Activated CD4-positive, alpha-beta T cell treated with anti-CD3 and anti-CD28 coated beads, Interleukin-2, amount 10 ng/mL, durations not matched to agents 24 days and 14 days (primary cell): ENCODE results near the gene IL21R. TPM values are rescaled to one million over a fixed set of nuclear protein-coding genes. Genes with fewer than 3 reads are reported as not detected.
"Not testable (repeated sequence)": the region's sequence is repeated elsewhere in the genome, so short reads cannot be mapped to it uniquely, and the experiment has no call there.

Experiments
- DNase-seq: peaks from one replicate; pipeline ENCODE4 v3.0.0; 2022
- H3K27ac Mint-ChIP-seq: one replicate; pipeline ENCODE4 v1.8.0; 2022; ENCODE audit warnings: mild to moderate bottlenecking, mixed read lengths
- H3K27me3 Mint-ChIP-seq: one replicate; pipeline ENCODE4 v1.8.0; 2022; ENCODE audit warnings: mixed read lengths
- H3K36me3 Mint-ChIP-seq: one replicate; pipeline ENCODE4 v1.8.0; 2022; ENCODE audit warnings: low read depth, mild to moderate bottlenecking, mixed read lengths
- H3K4me1 Mint-ChIP-seq: one replicate; pipeline ENCODE4 v1.8.0; 2021; ENCODE audit warnings: mixed read lengths
- H3K4me3 Mint-ChIP-seq: one replicate; pipeline ENCODE4 v1.8.0; 2022; ENCODE audit warnings: mild to moderate bottlenecking, moderate library complexity, mixed read lengths
- H3K9me3 Mint-ChIP-seq: one replicate; pipeline ENCODE4 v1.8.0; 2021; ENCODE audit warnings: mixed read lengths
- intact Hi-C: fragments of 100-400 bp; cut with micrococcal nuclease; formaldehyde crosslinking; loops from one replicate; pipeline ENCODE4 v1.15.1; 2023
- total RNA-seq: library from RNA; stranded (reverse); gene quantifications from 2 replicates; pipeline ENCODE4 v1.2.3, GENCODE V29; 2022

The IL21R gene
- total RNA-seq, 1 donor from 2014 or later = 94.9 TPM

DNA sequence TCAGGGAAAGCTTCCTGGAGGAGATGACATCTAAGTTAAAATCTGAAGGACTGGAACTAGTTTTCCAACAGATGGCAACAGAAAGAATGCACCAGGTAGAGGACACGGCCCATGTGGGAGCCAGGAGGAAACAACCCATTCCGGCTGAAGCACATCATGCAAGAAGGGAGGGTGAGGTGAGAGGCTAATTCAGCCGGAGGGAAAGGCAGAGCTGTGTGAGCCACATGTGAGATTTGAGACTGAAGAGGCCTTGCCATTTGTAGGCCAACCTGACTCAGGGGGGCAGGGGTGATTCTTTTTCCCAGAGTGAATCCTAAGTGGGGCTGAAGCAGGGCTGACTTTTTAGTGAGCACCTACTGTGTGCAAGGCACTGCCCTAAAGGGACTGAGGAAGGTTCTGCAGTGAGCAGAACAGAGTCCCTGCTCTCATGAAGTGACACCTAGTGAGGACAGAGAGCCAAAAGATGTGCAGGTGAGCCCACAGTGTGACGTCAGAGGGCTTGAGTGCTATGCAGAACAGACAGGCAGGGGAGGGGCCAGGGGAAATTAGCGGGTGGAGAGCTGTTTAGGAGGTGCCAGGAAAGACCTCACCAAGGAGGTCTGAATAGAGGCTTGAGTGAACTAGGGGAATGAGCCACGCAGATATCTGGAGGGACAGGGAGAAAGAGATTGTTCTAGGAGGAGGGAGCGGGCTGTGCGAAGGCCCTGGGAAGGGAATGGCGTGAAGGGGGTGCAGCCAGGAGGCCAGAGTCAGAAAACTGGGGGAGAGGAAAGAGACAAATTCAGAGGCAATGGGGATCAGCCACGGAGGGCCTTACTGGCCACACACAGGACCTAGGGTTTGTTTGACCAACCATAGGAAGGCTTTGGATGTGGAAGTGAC lies 19.8 kb upstream of the IL21R start:
- Mint-ChIP-seq H3K27me3 (no peaks in the 10 kb centered on the region), H3K4me3 (no peak overlapping the region), H3K9me3 (peaks cover 10% of the 10 kb centered on the region), H3K4me1 (peaks cover 40% of the 10 kb centered on the region), H3K36me3 (peaks cover 11% of the 10 kb centered on the region), H3K27ac (no peak overlapping the region)
- no peak for DNase-seq
- intact Hi-C loops = no loop called here

- Mint-ChIP-seq H3K36me3 (peaks cover 13% of the 10 kb centered on the region), H3K9me3 (peaks cover 10% of the 10 kb centered on the region), H3K27ac (peak overlapping the region; percentile 74), H3K4me3 (no peak overlapping the region), H3K4me1 (peaks cover 36% of the 10 kb centered on the region), H3K27me3 (no peaks in the 10 kb centered on the region)
- intact Hi-C loops = no loop called here
- DNase-seq = no peak
These were observed 18.3 kb upstream of the IL21R start for GRCh38 chr16:27383556-27384243.

DNA sequence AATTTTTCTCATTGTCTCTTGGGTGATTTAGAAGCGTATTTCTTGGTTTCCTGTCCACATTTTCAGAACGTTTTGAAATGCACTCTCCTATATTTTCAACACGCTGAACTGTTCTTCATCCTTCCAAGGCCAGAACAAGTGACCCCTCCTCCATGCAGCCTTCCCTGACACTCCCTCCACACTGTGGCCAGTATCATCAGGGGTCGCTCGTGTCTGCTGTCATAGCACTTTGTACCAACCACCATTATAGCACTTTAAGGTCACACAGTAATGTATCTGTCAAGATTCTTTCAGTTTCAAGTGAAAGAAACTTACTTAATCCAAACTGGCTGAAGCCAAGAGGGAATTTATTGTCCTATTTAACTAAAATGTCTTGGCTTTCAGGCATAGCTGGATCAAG lies 17.5 kb upstream of the IL21R start:
- Mint-ChIP-seq H3K27ac (peak overlapping the region; percentile 22), H3K27me3 (no peaks in the 10 kb centered on the region), H3K4me3 (no peak overlapping the region), H3K36me3 (peaks cover 17% of the 10 kb centered on the region), H3K4me1 (peaks cover 32% of the 10 kb centered on the region), H3K9me3 (peaks cover 12% of the 10 kb centered on the region)
- intact Hi-C loops = no loop called here
- DNase-seq = no peak

DNA sequence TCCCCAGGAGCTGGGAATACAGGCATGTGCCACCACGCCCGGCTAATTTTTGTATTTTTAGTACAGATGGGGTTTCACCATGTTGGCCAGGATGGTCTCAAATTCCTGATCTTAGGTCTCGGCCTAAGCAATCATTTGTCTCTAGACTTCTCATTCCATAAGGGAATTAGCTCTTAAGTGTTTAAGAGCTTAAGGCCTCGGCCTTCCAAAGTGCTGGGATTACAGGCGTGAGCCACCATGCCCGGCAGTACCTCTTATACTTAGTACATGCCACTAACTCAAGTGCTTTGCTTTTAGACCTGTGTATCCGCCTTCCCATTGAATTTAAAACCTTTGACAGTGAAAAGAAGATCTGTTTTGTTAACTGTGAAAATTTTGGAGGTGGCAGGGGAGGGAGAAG lies 16.6 kb upstream of the IL21R start:
- intact Hi-C loops = no loop called here
- H3K4me1 Mint-ChIP-seq = peaks cover 26% of the 10 kb centered on the region

GRCh38 chr16:27386674-27387073 lies 15.3 kb upstream of the IL21R start:
- Mint-ChIP-seq H3K9me3 (peaks cover 20% of the 10 kb centered on the region), H3K27ac (peak overlapping the region; percentile 71), H3K27me3 (no peaks in the 10 kb centered on the region), H3K4me3 (no peak overlapping the region), H3K36me3 (peaks cover 25% of the 10 kb centered on the region), H3K4me1 (peaks cover 21% of the 10 kb centered on the region)
- peak; percentile 34 for DNase-seq
- intact Hi-C loops = loop anchor here (1.0 kb wide), 1 partner anchor 7 kb away; no protein-coding TSS in a partner anchor

More for the DNA sequence above, 16.6 kb upstream of the IL21R start:
- peaks cover 15% of the 10 kb centered on the region for H3K9me3 Mint-ChIP-seq
- H3K27ac Mint-ChIP-seq = no peak overlapping the region
- no peak overlapping the region for H3K4me3 Mint-ChIP-seq
- no peak for DNase-seq
- no peaks in the 10 kb centered on the region for H3K27me3 Mint-ChIP-seq
- H3K36me3 Mint-ChIP-seq = peaks cover 20% of the 10 kb centered on the region

DNA sequence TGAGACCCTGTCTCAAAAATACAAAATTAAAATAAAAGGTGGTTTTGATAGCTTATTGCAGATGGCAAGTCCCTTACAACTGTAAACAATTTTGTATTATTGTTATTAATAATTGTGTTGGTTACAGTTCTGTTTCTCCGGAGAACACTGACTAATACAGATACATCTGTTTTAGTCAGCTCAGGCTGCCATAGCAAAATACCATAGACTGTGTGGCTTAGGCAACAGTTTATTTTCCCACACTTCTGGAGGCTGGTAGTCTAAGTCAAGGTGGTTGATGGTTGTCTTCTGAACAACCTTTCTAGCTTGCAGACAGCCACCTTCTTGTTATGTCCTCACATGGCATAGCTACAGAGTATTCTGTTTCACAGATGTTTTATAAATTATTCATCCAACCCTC lies 14.2 kb upstream of the IL21R start:
- Mint-ChIP-seq H3K27me3 (no peaks in the 10 kb centered on the region), H3K4me1 (peaks cover 14% of the 10 kb centered on the region), H3K4me3 (no peak overlapping the region), H3K36me3 (peaks cover 30% of the 10 kb centered on the region), H3K27ac (peak overlapping the region; percentile 76), H3K9me3 (peaks cover 30% of the 10 kb centered on the region)
- intact Hi-C loops = loop anchor here (1.0 kb wide), 1 partner anchor 8 kb away; no protein-coding TSS in a partner anchor
- peak; percentile 58 for DNase-seq

DNA sequence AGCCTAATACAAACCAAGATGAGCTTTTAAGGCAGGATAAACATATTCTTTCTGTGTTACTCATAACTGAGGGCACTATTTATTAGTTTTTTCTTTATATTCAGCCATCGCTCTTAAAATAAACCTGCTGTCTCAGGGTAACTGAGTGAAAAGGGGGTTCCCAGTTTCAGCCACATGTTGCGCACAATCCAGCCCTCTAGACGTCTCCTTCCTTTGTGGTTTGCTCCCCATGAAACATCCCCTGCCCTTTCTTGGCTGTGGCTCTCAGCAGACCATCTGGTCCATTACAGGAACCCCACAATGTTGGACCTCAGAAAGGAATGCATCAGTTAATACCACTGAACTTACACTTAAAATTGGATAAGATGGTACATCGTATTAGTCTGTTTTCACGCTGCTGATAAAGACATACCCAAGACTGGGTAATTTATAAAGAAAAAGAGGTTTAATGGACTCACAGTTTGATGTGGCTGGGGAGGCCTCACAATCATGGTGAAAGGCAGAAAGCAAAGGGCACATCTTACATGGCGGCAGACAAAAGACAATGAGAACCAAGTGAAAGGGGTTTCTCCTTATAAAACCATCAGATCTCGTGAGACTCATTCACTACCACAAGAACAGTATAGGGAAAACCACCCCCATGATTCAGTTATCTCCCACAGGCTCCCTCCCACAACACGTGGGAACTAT lies 12.6 kb upstream of the IL21R start:
- Mint-ChIP-seq H3K4me3 (no peak overlapping the region), H3K36me3 (peaks cover 30% of the 10 kb centered on the region), H3K27ac (no peak overlapping the region), H3K27me3 (no peaks in the 10 kb centered on the region), H3K4me1 (peaks cover 21% of the 10 kb centered on the region), H3K9me3 (peaks cover 31% of the 10 kb centered on the region)
- intact Hi-C loops = no loop called here
- DNase-seq = no peak

DNA sequence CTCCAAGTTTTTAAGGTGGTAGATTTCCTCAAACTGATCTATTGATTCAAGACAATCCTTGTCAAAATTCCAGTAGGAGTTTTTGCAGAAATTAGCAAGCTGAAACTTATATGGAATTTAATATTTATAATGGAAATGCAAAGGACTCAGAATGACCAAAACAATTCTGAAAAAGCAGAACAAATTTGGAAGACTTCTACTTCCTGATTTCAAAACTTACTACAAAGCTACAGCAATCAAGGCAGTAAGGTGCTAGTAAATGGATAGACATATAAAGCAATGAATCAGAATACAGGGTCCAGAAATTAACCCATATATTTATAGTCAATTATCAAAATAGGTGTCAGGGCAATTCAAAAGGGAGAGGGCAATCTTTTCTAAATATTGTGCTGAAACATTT lies 11.8 kb upstream of the IL21R start:
- peaks cover 32% of the 10 kb centered on the region for H3K36me3 Mint-ChIP-seq
- intact Hi-C loops = no loop called here

GRCh38 chr16:27392671-27393070 lies 9.3 kb upstream of the IL21R start:
- Mint-ChIP-seq H3K4me3 (no peak overlapping the region), H3K9me3 (peaks cover 32% of the 10 kb centered on the region), H3K4me1 (peaks cover 24% of the 10 kb centered on the region), H3K36me3 (peaks cover 36% of the 10 kb centered on the region), H3K27me3 (no peaks in the 10 kb centered on the region), H3K27ac (no peak overlapping the region)
- intact Hi-C loops = loop anchor here (2.0 kb wide), 1 partner anchor 14 kb away; no protein-coding TSS in a partner anchor
- no peak for DNase-seq

More for the DNA sequence above, 11.8 kb upstream of the IL21R start:
- H3K27ac Mint-ChIP-seq = no peak overlapping the region
- H3K27me3 Mint-ChIP-seq = no peaks in the 10 kb centered on the region
- no peak for DNase-seq
- H3K4me1 Mint-ChIP-seq = peaks cover 24% of the 10 kb centered on the region
- H3K9me3 Mint-ChIP-seq = peaks cover 32% of the 10 kb centered on the region
- no peak overlapping the region for H3K4me3 Mint-ChIP-seq

DNA sequence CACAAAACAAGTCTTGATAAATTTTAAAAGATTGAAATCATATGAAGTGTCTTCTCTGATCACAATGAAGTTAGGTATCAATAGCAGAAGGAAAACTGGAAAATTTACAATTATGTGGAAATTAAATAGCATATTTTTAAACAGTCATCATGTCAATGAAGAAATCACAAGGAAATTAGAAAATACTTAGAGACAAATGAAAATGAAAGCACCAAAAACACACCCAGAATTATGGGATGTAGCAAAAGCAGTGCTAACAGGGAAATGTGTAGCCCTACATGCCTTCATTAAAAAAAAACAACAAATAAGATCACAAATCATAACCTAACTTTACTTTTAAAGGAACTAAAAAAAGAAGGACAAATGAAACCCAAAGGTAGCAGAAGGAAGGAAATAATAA lies 7.5 kb upstream of the IL21R start:
- Mint-ChIP-seq H3K9me3 (peaks cover 30% of the 10 kb centered on the region), H3K36me3 (peaks cover 30% of the 10 kb centered on the region), H3K27me3 (no peaks in the 10 kb centered on the region), H3K4me1 (peaks cover 23% of the 10 kb centered on the region), H3K4me3 (no peak overlapping the region), H3K27ac (no peak overlapping the region)
- no peak for DNase-seq
- intact Hi-C loops = no loop called here

GRCh38 chr16:27398341-27398893 lies 3.6 kb upstream of the IL21R start:
- Mint-ChIP-seq H3K4me1 (peaks cover 39% of the 10 kb centered on the region), H3K27ac (peak overlapping the region; percentile 23), H3K36me3 (peaks cover 30% of the 10 kb centered on the region), H3K9me3 (peaks cover 11% of the 10 kb centered on the region)
- intact Hi-C loops, H3K27me3 Mint-ChIP-seq, H3K4me3 Mint-ChIP-seq, DNase-seq: not testable (repeated sequence)

DNA sequence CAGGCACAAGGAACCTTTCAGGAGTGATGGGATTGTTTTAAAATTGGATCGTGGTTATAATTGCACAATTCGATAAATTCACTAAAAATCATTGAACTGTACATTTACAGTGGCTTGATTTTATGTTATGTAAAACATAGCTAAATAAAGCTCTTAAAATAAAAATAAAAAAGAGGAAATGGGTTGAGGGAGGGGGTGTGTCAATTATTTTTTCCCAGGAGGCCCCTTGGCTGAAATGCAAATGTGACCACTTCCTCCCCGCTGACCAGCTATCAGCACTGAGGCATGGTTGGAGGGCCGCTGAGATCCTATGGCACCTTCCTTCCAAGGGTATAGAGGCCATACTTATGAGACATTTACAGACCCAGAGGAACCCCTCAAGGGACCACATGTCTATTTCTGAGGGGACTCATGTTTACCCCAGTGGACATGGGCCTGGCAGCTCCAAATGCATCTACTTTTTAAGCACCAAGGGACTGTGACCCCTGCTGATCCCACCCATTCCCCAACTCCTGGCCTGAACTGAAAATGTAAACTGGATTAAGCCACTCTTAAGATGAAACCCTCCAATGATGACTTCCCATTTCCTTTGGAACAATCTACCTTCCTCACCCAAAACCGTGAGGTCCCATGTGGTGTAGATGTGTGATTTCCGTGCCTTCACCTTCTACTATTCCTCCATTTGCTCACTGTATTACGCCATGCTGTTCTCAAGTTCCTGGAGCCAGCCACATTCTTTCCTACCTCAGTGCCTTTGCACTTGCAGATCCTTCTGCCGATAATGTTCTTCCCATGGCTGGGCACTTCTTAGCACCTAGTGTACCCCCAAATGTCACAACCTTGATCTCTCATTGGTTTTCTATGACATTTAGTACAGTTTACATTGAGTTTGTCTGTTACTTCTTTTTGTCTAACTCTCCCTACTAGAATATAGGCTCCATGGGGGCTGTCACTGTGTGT lies 2.8 kb upstream of the IL21R start:
- Mint-ChIP-seq H3K4me3 (no peak overlapping the region), H3K9me3 (peaks cover 8% of the 10 kb centered on the region), H3K27ac (peak overlapping the region; percentile 23), H3K4me1 (peaks cover 37% of the 10 kb centered on the region), H3K27me3 (no peaks in the 10 kb centered on the region), H3K36me3 (peaks cover 35% of the 10 kb centered on the region)
- intact Hi-C loops = no loop called here
- DNase-seq = no peak

GRCh38 chr16:27399969-27400368 lies 2.0 kb upstream of the IL21R start:
- no peak for DNase-seq
- intact Hi-C loops = no loop called here
- peaks cover under 1% of the 10 kb centered on the region for H3K9me3 Mint-ChIP-seq
- H3K4me3 Mint-ChIP-seq = no peak overlapping the region
- H3K27ac Mint-ChIP-seq = no peak overlapping the region
- peaks cover 34% of the 10 kb centered on the region for H3K36me3 Mint-ChIP-seq
- peaks cover 33% of the 10 kb centered on the region for H3K4me1 Mint-ChIP-seq
- H3K27me3 Mint-ChIP-seq = no peaks in the 10 kb centered on the region
